ENCODE data around the gene NFIA. TPM values are rescaled to one million over a fixed set of nuclear protein-coding genes. Genes with fewer than 3 reads are reported as not detected.

NFIA gene
- total RNA-seq, 6 donors from 2014 or later = 33.5 to 94.3 (median 44.9) TPM

- Histone ChIP-seq H3K9me3 (no peaks in the 10 kb centered on the region), H3K27me3 (no peaks in the 10 kb centered on the region), H3K4me1 (peaks cover 32 to 44% (median 40%) of the 10 kb centered on the region in 4 donors), H3K27ac (no peak overlapping the region), H3K4me3 (no peak overlapping the region), H3K36me3 (no peaks in the 10 kb centered on the region)
- ATAC-seq (ENCODE audit: low FRiP score in 2 of 2) (peak in 1 of 2 donors; percentile 72), DNase-seq (peak; percentile 17 to 28)
- WGBS, 2 donors = 75 to 81% methylated on average over 15 of the region's 15 CpGs
- TF ChIP-seq CTCF (IDR thresholded peaks at IDR 0.05) (no peak), POLR2A (IDR thresholded peaks at IDR 0.05) (no peak), EP300 (IDR thresholded peaks at IDR 0.05) (no peak), POLR2AphosphoS5 (IDR thresholded peaks at IDR 0.05) (no peak)
Observed at GRCh38 chr1:61138921-61139774, 56.8 kb downstream of the NFIA start.

- 71 to 73% methylated on average over 7 of the region's 7 CpGs for WGBS, 2 donors
- no peak overlapping the region for H3K4me3 ChIP-seq
- H3K27ac ChIP-seq = peak overlapping the region in 1 of 4 donors; percentile 22
- no peak for DNase-seq
- no peaks in the 10 kb centered on the region for H3K36me3 ChIP-seq
- peaks cover 32 to 44% (median 40%) of the 10 kb centered on the region in 4 donors for H3K4me1 ChIP-seq
- ATAC-seq (ENCODE audit: low FRiP score in 2 of 2) = no peak
- no peaks in the 10 kb centered on the region for H3K9me3 ChIP-seq
- TF ChIP-seq CTCF (IDR thresholded peaks at IDR 0.05) (no peak), POLR2A (IDR thresholded peaks at IDR 0.05) (no peak), POLR2AphosphoS5 (IDR thresholded peaks at IDR 0.05) (no peak)
- H3K27me3 ChIP-seq = no peaks in the 10 kb centered on the region
Observed at GRCh38 chr1:61139775-61140549, 57.6 kb downstream of the NFIA start.

GRCh38 chr1:61140778-61141177, 58.4 kb downstream of the NFIA start:
- no peak for DNase-seq
- peaks cover 32 to 44% (median 40%) of the 10 kb centered on the region in 4 donors for H3K4me1 ChIP-seq
- H3K9me3 ChIP-seq = no peaks in the 10 kb centered on the region
- no peaks in the 10 kb centered on the region for H3K36me3 ChIP-seq
- H3K4me3 ChIP-seq = no peak overlapping the region
- H3K27ac ChIP-seq = peak overlapping the region in 2 of 4 donors; percentile 22 to 23
- TF ChIP-seq POLR2AphosphoS5 (IDR thresholded peaks at IDR 0.05) (no peak), CTCF (IDR thresholded peaks at IDR 0.05) (no peak), EP300 (IDR thresholded peaks at IDR 0.05) (no peak), POLR2A (IDR thresholded peaks at IDR 0.05) (no peak)
- H3K27me3 ChIP-seq = no peaks in the 10 kb centered on the region
- WGBS, 2 donors = 68 to 77% methylated on average over 3 of the region's 3 CpGs
- no peak for ATAC-seq (ENCODE audit: low FRiP score in 2 of 2)

- 57 to 67% methylated on average over 9 of the region's 9 CpGs for WGBS, 2 donors
- H3K9me3 ChIP-seq = no peaks in the 10 kb centered on the region
- no peak for DNase-seq
- TF ChIP-seq EP300 (IDR thresholded peaks at IDR 0.05) (no peak), CTCF (IDR thresholded peaks at IDR 0.05) (no peak), POLR2AphosphoS5 (IDR thresholded peaks at IDR 0.05) (no peak), POLR2A (IDR thresholded peaks at IDR 0.05) (no peak)
- no peaks in the 10 kb centered on the region for H3K27me3 ChIP-seq
- no peaks in the 10 kb centered on the region for H3K36me3 ChIP-seq
- H3K4me1 ChIP-seq = peaks cover 32 to 44% (median 40%) of the 10 kb centered on the region in 4 donors
- H3K27ac ChIP-seq = peak overlapping the region in 2 of 4 donors; percentile 22 to 23
- ATAC-seq (ENCODE audit: low FRiP score in 2 of 2) = peak in 1 of 2 donors; percentile 17
- H3K4me3 ChIP-seq = no peak overlapping the region
Observed at GRCh38 chr1:61141288-61142042, 59.1 kb downstream of the NFIA start.

Data from upper lobe of left lung (tissue), 6 donors.